K562 (cell line): ENCODE measurements around the gene PLRG1. TPM values are rescaled to one million over a fixed set of nuclear protein-coding genes. Genes with fewer than 3 reads are reported as not detected.
A peak's percentile ranks its signal among the peaks of the same experiment; 100 is the strongest.

Experiments used
- ATAC-seq: fragments of 200-7000 bp; cut with Tn5 transposase; 3 replicates; pipeline ENCODE4 v1.9.1; 2020; ENCODE audit warnings: moderate library complexity
- BruUV-seq: library from RNA; stranded (reverse); fragments of 400-500 nt; replicated peaks from 2 replicates; lab custom pipeline; 2021; lab: Mats Ljungman, UMichigan
- CTCF ChIA-PET: fragments of 300-600 bp; formaldehyde crosslinking; extraction: SDS; loops from one replicate; lab custom pipeline; 2021; ENCODE audit warnings: low intra/inter-chr PET ratio; lab: Yijun Ruan, JAX
- POLR2A ChIA-PET: fragments of 300-600, 350-650 bp; sonication (Branson Sonifier 250); formaldehyde crosslinking; extraction: SDS; loops from one replicate; lab custom pipeline; 2021; ENCODE audit warnings: antibody characterized with exemption, inconsistent platforms; lab: Yijun Ruan, JAX
- DNase-seq, 4 experiments: peaks; one replicate each; pipeline versions ENCODE4 v3.0.0 to v3.0.0-alpha.2; 2011 to 2018; ENCODE audit warnings: low spot score in 3 of 4, mixed read lengths in 3 of 4; ENCODE audit errors: extremely low read depth in 1 of 4
- FAIRE-seq: peaks from 2 replicates; lab custom pipeline; 2011; peaks lifted over from hg19 to GRCh38; lab: Jason Lieb, UNC
- H2AFZ ChIP-seq: 2 replicates; pipeline ENCODE4 v1.6.0; 2011; ENCODE audit warnings: low read depth, low read length, control low read depth, inconsistent platforms
- H3K27ac ChIP-seq: fragments of 200-600 bp; 3 replicates; pipeline ENCODE4 v1.8.0; 2011; ENCODE audit warnings: low read depth, mild to moderate bottlenecking, control low read depth, inconsistent platforms, low read length, moderate library complexity, mixed read lengths; ENCODE audit errors: extremely low read depth
- H3K27me3 ChIP-seq, 2 experiments: fragments of 300-600 bp in 1 of 2; 2 replicates in 1 of 2; 3 replicates in 1 of 2; pipeline versions ENCODE4 v1.6.0 to v1.8.0; 2011; ENCODE audit warnings: inconsistent platforms in 2 of 2, low read length in 2 of 2, mild to moderate bottlenecking in 1 of 2, mixed read lengths in 1 of 2, moderate library complexity in 1 of 2; ENCODE audit not compliant: control insufficient read depth in 2 of 2, insufficient read depth in 2 of 2
- H3K36me3 ChIP-seq: fragments of 300-600 bp; 3 replicates; pipeline ENCODE4 v1.8.0; 2011; ENCODE audit warnings: mild to moderate bottlenecking, low read length, inconsistent platforms; ENCODE audit not compliant: control insufficient read depth, insufficient read depth
- H3K4me1 ChIP-seq, 2 experiments: fragments of 200-600 bp in 1 of 2; replicated peaks in 1 of 2; 2 replicates in 1 of 2; 3 replicates in 1 of 2; pipeline versions ENCODE4 v1.5.1 to v1.8.0; 2011; ENCODE audit warnings: inconsistent platforms in 2 of 2, low read length in 2 of 2, mild to moderate bottlenecking in 1 of 2, mixed read lengths in 1 of 2, moderate library complexity in 1 of 2; ENCODE audit not compliant: control insufficient read depth in 2 of 2, insufficient read depth in 2 of 2
- H3K4me2 ChIP-seq: 2 replicates; pipeline ENCODE4 v1.6.1; 2011; ENCODE audit warnings: low read length, control low read depth, inconsistent platforms, mixed read lengths; ENCODE audit not compliant: insufficient read depth
- H3K4me3 ChIP-seq: fragments of 200-600 bp; sonication (generic), shearing (Covaris generic); 2 replicates; pipeline ENCODE4 v1.5.1; 2016; ENCODE audit warnings: control low read depth, inconsistent platforms
- H3K79me2 ChIP-seq: fragments of 200-600 bp; 3 replicates; pipeline ENCODE4 v1.8.0; 2011; ENCODE audit warnings: low read length, inconsistent platforms; ENCODE audit not compliant: control insufficient read depth, insufficient read depth
- H3K9ac ChIP-seq, 2 experiments: 2 replicates each; pipeline versions ENCODE4 v1.6.0 to v1.6.1; 2011; ENCODE audit warnings: low read depth in 2 of 2, low read length in 2 of 2, control low read depth in 1 of 2, inconsistent platforms in 1 of 2, mild to moderate bottlenecking in 1 of 2, mixed read lengths in 1 of 2; ENCODE audit not compliant: insufficient read depth in 1 of 2
- H3K9me1 ChIP-seq: one replicate; pipeline ENCODE4 v1.6.0; 2011; ENCODE audit warnings: inconsistent platforms, mild to moderate bottlenecking, low read length, moderate library complexity; ENCODE audit not compliant: control insufficient read depth, insufficient read depth
- H3K9me3 ChIP-seq: replicated peaks from 2 replicates; pipeline ENCODE4 v1.5.1; 2011; ENCODE audit warnings: low read depth, low read length, inconsistent platforms; ENCODE audit not compliant: control insufficient read depth, insufficient read depth
- H4K20me1 ChIP-seq: replicated peaks from 2 replicates; pipeline ENCODE4 v1.6.1; 2011; ENCODE audit warnings: low read length, inconsistent platforms, mixed read lengths; ENCODE audit not compliant: control insufficient read depth, insufficient read depth
- CCNT2 ChIP-seq: IDR thresholded peaks from 2 replicates; pipeline ENCODE4 v1.6.1; 2011; ENCODE audit warnings: borderline replicate concordance, low read depth, mild to moderate bottlenecking, moderate library complexity, mixed read lengths, low read length; ENCODE audit not compliant: insufficient read length; ENCODE audit errors: extremely low read depth
- HEY1 ChIP-seq: fragments of 250-450 bp; sonication (Bioruptor Pico); IDR thresholded peaks from 2 replicates; pipeline ENCODE4 v1.5.0; 2020; ENCODE audit warnings: mild to moderate bottlenecking, moderate library complexity, borderline replicate concordance
- RAD21 ChIP-seq, 2 experiments: fragments of 250-450 bp in 1 of 2; fragments of 450-650 bp in 1 of 2; sonication (Bioruptor Pico) in 1 of 2; formaldehyde crosslinking in 1 of 2; IDR thresholded peaks in 1 of 2; conservative IDR thresholded peaks in 1 of 2; 2 replicates each; pipeline versions ENCODE4 v1.4.0 to v1.8.0; 2020 to 2022; ENCODE audit warnings: mild to moderate bottlenecking in 2 of 2, moderate library complexity in 1 of 2
- RBM15 ChIP-seq: fragments of 200-400 bp; formaldehyde crosslinking; IDR thresholded peaks from 2 replicates; pipeline ENCODE4 v1.6.1; 2018; ENCODE audit warnings: mild to moderate bottlenecking, low read length, moderate library complexity; ENCODE audit not compliant: insufficient read depth
- SPI1 ChIP-seq: IDR thresholded peaks from 2 replicates; pipeline ENCODE4 v1.6.1; 2011; ENCODE audit warnings: low read depth, low read length, control low read depth, borderline replicate concordance
- WHSC1 ChIP-seq: IDR thresholded peaks from one replicate; pipeline ENCODE4 v1.6.1; 2012; ENCODE audit warnings: low read length, control low read depth, inconsistent platforms
- ZBED1 ChIP-seq: IDR thresholded peaks from 2 replicates; pipeline ENCODE4 v1.6.1; 2014
- WGBS: fragments of 100-300 bp; shearing (Covaris generic); methylation state at CpG from one replicate; pipeline ENCODE4 v1.1.6; 2016; ENCODE audit warnings: low coverage, mixed read lengths; ENCODE audit not compliant: insufficient coverage; ENCODE audit errors: missing lambda C conversion rate; 5-methylcytosine and 5-hydroxymethylcytosine counted together
- in situ Hi-C: fragments of 300-500 bp; cut with MboI; formaldehyde crosslinking; loops from 4 replicates; pipeline ENCODE4 v1.15.0; 2018; ENCODE audit warnings: inconsistent platforms, mixed read lengths
- intact Hi-C: fragments of 100-400 bp; cut with micrococcal nuclease; formaldehyde crosslinking; loops from 2 replicates; pipeline ENCODE4 v1.14.2; 2022
- polyA plus RNA-seq, 8 experiments: library from polyadenylated mRNA; depleted of rRNA in 4 of 8; stranded (reverse) in 5 of 8; unstranded in 3 of 8; fragments of >200 nt; fragmentation: Nextera tagmentation in 2 of 8; fragmentation: Illumina TruSeq in 1 of 8; extraction: Ambion mirVana in 2 of 8; extraction: Trizol in 1 of 8; gene quantifications; 2 replicates each; pipeline versions ENCODE4 v1.2.1 to v1.2.3, GENCODE V29; 2011 to 2014; ENCODE audit warnings: inconsistent platforms in 1 of 8, missing spikeins in 1 of 8
- total RNA-seq, 7 experiments: library from RNA; depleted of rRNA in 6 of 7; stranded (reverse); fragments of >200 nt in 6 of 7; fragmentation: Illumina TruSeq in 2 of 7; extraction: Trizol in 2 of 7; gene quantifications; 2 replicates each; pipeline versions ENCODE4 v1.2.1 to v1.2.3, GENCODE V29; 2011 to 2021; ENCODE audit warnings: low replicate concordance in 1 of 7
- TF ChIP-seq, protein P1 (sequence below), 2 experiments: fragments of 450-650 bp; formaldehyde crosslinking in 1 of 2; IDR thresholded peaks; 2 replicates each; pipeline versions ENCODE4 v1.4.0 to v1.6.1; 2014 to 2020; ENCODE audit warnings: mild to moderate bottlenecking in 2 of 2, borderline replicate concordance in 1 of 2, low read depth in 1 of 2
- TF ChIP-seq, protein P2 (sequence below): fragments of 450-650 bp; formaldehyde crosslinking; IDR thresholded peaks from 2 replicates; pipeline ENCODE4 v1.4.0; 2022; ENCODE audit warnings: mild to moderate bottlenecking, moderate library complexity
- TF ChIP-seq, protein P3 (sequence below): IDR thresholded peaks from 2 replicates; pipeline ENCODE4 v1.6.1; 2011; ENCODE audit warnings: borderline replicate concordance, low read depth, mild to moderate bottlenecking, moderate library complexity, low read length; ENCODE audit not compliant: insufficient read depth, poor library complexity, severe bottlenecking

The PLRG1 gene
- total and polyA plus RNA-seq, 9 of the 15 experiments (the other 6 are each of a cell fraction or from before 2014, with no cell fraction given): 48.0 to 248 (median 120) TPM

DNA sequence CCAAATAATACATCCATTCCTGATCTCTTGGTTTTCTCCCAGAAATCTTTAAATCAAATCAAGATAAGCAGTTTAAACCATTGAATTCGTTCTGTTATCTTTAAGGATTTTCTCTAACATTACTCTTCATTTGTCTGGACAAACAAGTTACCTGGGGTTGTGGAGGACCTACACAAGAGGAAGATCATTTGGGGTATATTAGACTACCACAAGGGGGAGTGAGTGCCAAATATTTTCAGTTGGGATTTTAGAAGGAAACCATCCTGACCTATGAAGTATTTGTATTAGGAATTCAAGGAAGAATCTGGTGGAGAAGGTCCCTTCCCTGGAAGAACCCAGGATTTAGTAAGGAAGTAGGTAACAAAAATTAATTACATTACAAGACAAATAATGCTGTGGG, 46.6 kb downstream of the PLRG1 start:
- H2AFZ ChIP-seq: 0 out of 2 replicates have a peak overlapping the region, but pooled peaks have one; percentile 11
- peak; percentile 24 to 58; a peak in 3 of 4 replicates for TF ChIP-seq RAD21 (CRISPR knock-in tag; conservative IDR thresholded peaks at IDR 0.05 in 1 of 2, IDR thresholded peaks at IDR 0.05 in 1 of 2)
- TF ChIP-seq SPI1: no peak
- no peak for TF ChIP-seq CCNT2
- TF ChIP-seq HEY1 (CRISPR knock-in tag): no peak
- TF ChIP-seq RBM15: no peak
- TF ChIP-seq, protein P1, sequence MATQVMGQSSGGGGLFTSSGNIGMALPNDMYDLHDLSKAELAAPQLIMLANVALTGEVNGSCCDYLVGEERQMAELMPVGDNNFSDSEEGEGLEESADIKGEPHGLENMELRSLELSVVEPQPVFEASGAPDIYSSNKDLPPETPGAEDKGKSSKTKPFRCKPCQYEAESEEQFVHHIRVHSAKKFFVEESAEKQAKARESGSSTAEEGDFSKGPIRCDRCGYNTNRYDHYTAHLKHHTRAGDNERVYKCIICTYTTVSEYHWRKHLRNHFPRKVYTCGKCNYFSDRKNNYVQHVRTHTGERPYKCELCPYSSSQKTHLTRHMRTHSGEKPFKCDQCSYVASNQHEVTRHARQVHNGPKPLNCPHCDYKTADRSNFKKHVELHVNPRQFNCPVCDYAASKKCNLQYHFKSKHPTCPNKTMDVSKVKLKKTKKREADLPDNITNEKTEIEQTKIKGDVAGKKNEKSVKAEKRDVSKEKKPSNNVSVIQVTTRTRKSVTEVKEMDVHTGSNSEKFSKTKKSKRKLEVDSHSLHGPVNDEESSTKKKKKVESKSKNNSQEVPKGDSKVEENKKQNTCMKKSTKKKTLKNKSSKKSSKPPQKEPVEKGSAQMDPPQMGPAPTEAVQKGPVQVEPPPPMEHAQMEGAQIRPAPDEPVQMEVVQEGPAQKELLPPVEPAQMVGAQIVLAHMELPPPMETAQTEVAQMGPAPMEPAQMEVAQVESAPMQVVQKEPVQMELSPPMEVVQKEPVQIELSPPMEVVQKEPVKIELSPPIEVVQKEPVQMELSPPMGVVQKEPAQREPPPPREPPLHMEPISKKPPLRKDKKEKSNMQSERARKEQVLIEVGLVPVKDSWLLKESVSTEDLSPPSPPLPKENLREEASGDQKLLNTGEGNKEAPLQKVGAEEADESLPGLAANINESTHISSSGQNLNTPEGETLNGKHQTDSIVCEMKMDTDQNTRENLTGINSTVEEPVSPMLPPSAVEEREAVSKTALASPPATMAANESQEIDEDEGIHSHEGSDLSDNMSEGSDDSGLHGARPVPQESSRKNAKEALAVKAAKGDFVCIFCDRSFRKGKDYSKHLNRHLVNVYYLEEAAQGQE (IDR thresholded peaks at IDR 0.05; ENCODE audit: borderline replicate concordance): peak; percentile 41; the same call in 1 of the 2 replicates
- TF ChIP-seq, protein P1 (CRISPR knock-in tag; IDR thresholded peaks at IDR 0.05; ENCODE audit: low read depth): no peak
- TF ChIP-seq, protein P2, sequence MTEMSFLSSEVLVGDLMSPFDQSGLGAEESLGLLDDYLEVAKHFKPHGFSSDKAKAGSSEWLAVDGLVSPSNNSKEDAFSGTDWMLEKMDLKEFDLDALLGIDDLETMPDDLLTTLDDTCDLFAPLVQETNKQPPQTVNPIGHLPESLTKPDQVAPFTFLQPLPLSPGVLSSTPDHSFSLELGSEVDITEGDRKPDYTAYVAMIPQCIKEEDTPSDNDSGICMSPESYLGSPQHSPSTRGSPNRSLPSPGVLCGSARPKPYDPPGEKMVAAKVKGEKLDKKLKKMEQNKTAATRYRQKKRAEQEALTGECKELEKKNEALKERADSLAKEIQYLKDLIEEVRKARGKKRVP: no peak
- no peak for TF ChIP-seq WHSC1
- no peak for TF ChIP-seq ZBED1
- TF ChIP-seq, protein P3, sequence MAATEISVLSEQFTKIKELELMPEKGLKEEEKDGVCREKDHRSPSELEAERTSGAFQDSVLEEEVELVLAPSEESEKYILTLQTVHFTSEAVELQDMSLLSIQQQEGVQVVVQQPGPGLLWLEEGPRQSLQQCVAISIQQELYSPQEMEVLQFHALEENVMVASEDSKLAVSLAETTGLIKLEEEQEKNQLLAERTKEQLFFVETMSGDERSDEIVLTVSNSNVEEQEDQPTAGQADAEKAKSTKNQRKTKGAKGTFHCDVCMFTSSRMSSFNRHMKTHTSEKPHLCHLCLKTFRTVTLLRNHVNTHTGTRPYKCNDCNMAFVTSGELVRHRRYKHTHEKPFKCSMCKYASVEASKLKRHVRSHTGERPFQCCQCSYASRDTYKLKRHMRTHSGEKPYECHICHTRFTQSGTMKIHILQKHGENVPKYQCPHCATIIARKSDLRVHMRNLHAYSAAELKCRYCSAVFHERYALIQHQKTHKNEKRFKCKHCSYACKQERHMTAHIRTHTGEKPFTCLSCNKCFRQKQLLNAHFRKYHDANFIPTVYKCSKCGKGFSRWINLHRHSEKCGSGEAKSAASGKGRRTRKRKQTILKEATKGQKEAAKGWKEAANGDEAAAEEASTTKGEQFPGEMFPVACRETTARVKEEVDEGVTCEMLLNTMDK: peak; percentile 71

More for the DNA sequence above, 46.6 kb downstream of the PLRG1 start:
- in situ Hi-C loops (loop anchor here (5.0 kb wide), 1 partner anchor 101 kb away; no protein-coding TSS in a partner anchor), intact Hi-C loops (loop anchor here (5.0 kb wide), 1 partner anchor 41 kb away; no protein-coding TSS in a partner anchor)
- FAIRE-seq (peak; percentile 56), DNase-seq (peak; percentile 34 to 65 (median 48)), ATAC-seq (peak; percentile 81)
- H3K4me3 ChIP-seq: no peak overlapping the region
- H3K36me3 ChIP-seq: no peaks in the 10 kb centered on the region
- H4K20me1 ChIP-seq: no peaks in the 10 kb centered on the region
- CTCF ChIA-PET: interaction anchor here (0.6 to 1.1 kb wide), 3 partner anchors 103 to 174 kb away, joined by 3 to 4 read pairs (median 3); no protein-coding TSS in a partner anchor
- no peak overlapping the region for H3K4me2 ChIP-seq
- POLR2A ChIA-PET: no interaction called here
- WGBS: 8% methylated on average over 1 of the region's 1 CpG
- H3K4me1 ChIP-seq: no peaks in the 10 kb centered on the region; a peak in 1 of 5 replicates
- no peak overlapping the region for H3K27ac ChIP-seq
- no peaks in the 10 kb centered on the region for H3K79me2 ChIP-seq
- no TSS peak for BruUV-seq
- no peaks in the 10 kb centered on the region for H3K9me1 ChIP-seq
- H3K9ac ChIP-seq: no peak overlapping the region
- no peaks in the 10 kb centered on the region for H3K9me3 ChIP-seq
- H3K27me3 ChIP-seq: no peaks in the 10 kb centered on the region
